Embryonic facial prominence (tissue), 1 donor: ENCODE results near the gene CYP4A11.
"Not testable (repeated sequence)": the region's sequence is repeated elsewhere in the genome, so short reads cannot be mapped to it uniquely, and the experiment has no call there.

ENCODE experiments used
- DNase-seq: peaks from one replicate; pipeline ENCODE4 v3.0.0-alpha.2; 2016; ENCODE audit errors: extremely low spot score

The CYP4A11 gene, protein sequence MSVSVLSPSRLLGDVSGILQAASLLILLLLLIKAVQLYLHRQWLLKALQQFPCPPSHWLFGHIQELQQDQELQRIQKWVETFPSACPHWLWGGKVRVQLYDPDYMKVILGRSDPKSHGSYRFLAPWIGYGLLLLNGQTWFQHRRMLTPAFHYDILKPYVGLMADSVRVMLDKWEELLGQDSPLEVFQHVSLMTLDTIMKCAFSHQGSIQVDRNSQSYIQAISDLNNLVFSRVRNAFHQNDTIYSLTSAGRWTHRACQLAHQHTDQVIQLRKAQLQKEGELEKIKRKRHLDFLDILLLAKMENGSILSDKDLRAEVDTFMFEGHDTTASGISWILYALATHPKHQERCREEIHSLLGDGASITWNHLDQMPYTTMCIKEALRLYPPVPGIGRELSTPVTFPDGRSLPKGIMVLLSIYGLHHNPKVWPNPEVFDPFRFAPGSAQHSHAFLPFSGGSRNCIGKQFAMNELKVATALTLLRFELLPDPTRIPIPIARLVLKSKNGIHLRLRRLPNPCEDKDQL

DNA sequence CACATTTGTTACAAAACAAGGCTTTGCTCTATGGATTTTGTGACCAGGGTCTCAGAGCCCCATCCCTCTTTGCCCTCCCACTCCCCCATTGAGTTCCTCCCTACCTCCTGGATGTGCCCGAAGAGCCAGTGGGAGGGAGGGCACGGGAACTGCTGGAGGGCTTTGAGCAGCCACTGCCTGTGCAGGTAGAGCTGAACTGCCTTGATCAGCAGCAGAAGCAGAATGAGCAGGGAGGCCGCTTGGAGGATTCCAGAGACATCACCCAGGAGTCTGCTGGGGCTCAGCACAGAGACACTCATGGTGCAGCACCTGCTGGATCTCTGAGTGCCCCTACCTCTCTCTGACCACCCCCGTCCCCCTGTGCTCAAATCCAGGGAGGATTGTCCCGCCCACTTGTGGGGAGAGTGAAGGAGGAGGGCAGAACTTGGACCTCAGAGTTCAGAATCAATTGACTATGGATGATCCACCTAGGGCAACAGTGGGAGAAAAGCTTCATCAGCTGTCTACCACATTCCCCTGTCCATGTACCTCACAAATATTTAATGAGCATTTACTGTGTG is at the start of gene CYP4A11:
Gene CYP4A11 (minus strand): TSS at position 342 of the 560 bp plus-strand sequence. CDS start 43 bp downstream, at position 299.
- no peak for DNase-seq

DNA sequence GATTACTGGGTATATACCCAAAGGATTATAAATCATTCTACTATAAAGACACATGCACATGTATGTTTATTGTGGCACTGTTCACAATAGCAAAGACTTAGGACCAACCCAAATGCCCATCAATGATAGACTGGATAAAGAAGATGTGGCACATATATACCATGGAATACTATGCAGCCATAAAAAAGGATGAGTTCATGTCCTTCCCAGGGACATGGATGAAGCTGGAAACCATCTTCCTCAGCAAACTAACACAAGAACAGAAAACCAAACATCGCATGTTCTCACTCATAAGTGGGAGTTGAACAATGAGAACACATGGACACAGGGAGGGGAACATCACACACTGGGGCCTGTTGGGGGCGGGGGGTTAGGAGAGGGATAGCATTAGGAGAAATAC is 49.3 kb upstream of the CYP4A11 start:
- not testable (repeated sequence) for DNase-seq

DNA sequence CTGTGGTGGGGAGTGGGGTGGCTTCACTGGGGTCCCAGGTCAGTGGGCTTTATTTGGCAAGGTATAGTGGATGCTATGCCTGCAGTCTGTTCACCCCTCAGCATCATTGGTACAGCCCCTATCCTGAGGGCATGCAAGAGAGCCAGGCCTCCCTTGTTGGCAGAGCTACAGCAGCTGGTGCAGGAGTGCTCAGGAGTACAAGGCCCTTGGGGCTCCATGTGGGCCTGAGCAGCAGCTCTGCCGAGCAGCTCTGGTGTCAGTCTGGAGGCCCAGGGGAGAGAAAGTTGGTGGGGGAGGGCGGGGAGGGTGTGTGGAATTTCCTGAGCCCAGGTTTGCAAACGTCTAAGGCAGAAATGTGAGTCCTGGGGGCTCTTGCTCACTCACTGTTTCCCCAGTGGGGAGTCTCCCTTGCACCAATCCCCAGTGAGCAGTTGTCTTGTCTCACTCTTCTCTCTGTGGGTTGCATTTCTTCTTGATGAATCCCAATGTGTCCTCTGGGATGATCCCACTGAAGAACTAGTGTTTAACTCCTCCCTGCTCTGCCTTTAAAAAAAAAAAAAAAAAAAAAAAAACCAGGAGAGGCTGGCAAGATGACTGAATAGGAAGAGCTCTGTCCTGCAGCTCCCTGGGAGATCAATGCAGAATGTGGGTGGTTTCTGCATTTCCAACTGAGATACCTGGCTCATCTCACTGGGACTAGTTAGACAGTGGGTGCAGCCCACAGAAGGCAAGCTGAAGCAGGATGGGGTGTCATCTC is 42.7 kb upstream of the CYP4A11 start:
- DNase-seq = no peak

DNA sequence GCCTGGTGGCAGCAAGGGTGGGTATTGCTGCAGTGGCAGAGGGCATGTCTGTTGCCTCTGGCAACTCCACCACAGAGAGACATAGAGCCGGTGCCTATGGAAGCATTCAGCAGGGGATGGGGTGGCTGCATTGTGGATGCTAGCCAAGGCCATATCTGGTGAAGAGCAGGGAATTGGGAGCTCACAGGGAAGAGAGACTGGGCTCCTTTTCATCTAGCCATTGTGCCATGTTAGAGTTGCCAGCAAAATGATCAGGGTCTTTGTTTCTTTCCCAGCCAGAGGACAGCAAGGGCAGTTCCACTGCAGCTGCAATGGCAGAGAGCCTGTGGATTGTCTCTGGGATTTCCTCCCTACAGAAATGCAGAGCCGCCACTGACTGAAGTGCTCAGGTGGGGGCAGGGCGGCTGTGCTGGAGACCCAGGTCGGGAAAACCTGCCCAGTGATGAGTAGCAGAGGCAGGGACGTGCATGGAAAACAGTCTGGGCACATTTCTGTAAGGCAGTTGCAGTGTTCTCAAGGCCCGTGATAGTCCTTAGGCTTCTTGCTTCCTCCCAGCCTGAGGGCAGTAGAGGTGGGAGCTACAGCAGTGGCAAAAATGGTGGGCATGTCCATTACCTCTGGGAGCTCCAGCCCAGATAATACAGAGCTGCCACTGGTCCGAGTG is 42.0 kb upstream of the CYP4A11 start:
- DNase-seq = no peak

DNA sequence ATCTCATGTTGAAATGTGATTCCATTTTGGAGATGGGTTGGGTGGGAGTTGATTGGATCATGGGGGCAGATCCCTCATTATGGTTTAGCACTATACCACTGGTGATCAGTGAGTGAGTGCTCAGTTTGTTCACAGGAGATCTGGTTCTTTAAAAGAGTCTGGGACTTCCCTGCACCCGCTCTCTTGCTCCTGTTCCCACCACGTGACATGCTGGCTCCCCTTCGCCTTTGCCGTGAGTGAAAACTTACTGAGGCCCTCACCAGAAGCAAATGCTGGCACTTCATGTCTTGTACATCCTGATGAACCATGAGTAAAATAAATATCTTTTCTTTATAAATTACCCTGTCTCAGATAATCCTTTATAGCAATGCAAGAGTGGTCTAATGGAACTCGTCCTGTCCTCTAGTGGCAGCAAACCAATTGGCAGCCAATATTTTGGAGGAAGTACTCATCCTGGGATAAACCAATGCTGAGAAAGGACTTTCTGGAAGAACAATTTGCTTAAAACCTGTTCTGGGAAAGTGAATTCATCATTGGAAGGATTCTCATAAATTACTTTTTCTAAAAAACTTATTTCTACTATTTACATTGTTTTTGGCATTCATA is 27.8 kb upstream of the CYP4A11 start:
- no peak for DNase-seq

DNA sequence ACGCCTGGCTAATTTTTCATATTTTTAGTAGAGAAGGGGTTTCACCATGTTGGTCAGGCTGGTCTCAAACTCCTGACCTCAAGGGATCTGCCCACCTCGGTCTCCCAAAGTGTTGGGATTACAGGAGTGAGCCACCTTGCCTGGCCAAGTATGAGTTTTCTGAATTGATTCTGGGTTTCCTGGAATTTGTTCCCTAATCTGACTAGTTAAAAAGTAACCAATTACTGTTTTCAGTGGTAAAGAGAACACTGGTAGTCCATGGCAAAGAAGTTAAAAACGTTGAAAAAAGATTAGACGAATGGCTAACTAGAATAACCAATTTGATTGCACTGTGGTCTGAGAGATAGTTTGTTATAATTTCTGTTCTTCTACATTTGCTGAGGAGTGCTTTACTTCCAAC is 21.0 kb upstream of the CYP4A11 start:
- DNase-seq = not testable (repeated sequence)

DNA sequence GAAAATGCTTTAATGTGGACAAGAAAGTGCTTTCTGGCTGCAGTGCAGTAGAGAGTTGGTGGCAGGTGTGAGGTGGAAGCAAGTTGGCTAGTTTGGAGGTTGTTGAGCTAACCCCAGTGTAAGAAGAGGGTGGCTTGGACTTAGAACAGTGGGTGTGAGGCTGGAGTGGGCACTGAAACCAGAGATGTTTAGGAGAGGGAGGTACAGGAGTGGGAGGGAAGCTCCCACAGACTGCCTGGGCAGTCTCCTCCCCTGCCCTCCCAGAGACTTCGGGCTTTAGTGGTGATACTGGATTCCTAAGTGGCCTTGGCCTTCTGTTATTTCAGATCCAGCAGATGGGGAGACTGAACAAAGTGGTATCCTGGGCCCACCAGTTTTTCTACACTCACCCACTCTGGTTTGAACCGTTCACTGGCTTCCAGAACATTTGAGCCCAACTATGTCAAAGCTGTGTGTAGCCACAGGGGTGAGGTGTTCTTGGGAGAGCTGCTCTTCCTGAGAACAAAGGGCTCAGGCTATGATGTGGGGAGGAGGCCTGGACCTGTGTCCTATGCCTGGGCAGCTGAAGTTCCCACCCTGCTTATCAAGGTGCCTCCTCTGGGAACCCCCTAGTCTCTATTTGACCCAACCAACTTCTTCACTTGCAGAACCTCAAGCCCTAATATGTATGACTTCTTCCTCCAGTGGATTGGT is 19.9 kb upstream of the CYP4A11 start:
- no peak for DNase-seq

DNA sequence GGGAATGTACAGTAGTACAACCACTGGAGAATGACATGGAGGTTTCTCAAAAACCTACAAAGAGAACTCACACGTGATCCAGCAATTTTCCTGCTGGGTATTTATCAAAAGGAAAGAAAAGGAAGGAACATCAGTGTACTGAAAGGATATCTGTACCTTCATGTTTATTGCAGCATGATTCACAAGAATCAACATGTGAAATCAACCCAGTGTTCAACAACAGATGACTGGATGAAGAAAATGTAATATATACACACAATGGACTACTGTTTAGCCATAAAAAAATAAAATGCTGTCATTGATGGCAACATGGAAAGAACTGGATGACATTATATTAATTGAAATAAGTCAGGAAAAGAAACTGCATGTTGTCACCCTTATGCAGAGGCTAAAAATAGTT is 19.0 kb upstream of the CYP4A11 start:
- no peak for DNase-seq

DNA sequence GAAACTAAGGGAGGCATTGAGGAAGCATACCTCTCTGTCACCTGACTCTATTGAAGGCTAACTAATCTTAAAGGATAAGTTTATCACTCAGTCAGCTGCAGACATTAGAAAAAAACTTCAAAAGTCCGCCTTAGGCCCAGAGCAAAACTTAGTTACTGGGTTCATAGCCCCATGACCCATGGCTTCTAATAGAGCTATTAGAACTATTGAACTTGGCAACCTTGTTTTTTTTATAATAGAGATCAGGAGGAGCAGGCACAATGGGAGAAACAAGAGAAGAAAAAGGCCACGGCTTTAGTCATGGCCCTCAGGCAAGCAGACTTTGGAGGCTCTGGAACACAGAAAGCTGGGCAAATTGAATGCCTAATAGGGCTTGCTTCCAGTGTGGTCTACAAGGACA is 13.8 kb upstream of the CYP4A11 start:
- DNase-seq = not testable (repeated sequence)

DNA sequence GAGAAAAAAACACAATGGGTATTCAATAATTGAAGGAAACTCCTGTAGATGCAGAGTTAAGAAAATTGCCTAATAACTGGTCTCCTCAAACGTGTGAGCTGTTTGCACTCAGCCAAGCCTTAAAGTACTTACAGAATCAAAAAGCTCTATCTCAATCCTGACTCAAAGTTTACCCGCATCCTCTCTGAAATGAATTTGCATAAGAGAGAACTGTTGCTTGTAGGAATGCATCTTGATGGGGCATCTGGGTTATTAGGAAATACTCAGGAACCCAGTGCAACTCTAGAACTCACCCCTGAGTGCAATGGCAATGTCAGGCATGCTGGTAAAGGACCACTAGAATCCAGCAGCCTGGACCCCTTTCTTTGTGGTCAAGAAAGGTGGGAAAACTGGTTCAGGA is 12.6 kb upstream of the CYP4A11 start:
- DNase-seq = not testable (repeated sequence)

DNA sequence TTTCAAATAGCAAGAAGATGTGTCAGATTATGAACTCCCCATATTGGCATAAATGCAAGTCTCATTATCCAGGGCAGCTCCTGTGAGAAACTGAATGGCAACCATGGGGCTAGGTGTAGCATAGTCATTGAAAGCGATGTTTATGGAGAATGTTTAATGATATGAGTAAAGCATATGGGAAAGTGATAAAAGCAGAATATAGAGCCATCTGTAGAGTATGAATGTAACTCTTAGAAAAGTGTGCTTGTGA is 8.1 kb upstream of the CYP4A11 start:
- DNase-seq = not testable (repeated sequence)

DNA sequence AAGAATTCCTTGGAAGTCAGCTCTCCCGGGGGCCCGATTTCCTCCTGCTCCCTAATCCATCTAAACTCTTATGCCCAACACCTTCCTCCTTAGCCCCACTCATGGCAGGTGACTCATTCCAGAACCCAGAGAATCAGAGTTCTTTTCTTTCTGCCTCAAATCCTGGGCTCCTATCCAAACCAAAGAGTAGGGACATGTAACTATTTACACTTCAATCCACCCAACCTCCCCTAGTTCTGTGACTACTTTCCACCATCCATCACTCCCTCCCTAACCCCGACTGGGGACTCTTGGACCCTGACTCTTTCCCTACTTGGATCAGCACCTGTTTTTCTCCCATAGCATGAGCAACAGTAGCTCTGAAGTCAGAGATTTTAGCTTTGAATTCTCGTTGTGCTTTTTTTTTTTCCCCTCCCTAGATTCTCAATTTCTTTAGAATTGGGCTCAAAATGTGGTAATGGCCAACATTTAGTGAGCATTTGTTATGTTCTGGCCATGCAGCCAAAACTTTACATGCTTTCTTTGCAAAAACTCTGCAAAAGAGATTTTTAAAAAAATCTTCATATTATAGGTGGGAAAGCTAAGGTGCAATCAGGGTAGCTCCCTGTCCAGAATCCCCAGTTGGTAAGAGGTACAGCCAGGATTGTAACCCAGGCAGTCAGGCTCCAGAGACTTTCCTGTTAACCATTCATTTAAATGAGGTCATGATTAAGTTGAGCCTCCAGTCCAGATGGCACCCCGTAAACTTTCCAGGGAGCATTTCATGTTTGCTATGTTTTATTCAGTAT is 7.5 kb upstream of the CYP4A11 start:
- DNase-seq = no peak

DNA sequence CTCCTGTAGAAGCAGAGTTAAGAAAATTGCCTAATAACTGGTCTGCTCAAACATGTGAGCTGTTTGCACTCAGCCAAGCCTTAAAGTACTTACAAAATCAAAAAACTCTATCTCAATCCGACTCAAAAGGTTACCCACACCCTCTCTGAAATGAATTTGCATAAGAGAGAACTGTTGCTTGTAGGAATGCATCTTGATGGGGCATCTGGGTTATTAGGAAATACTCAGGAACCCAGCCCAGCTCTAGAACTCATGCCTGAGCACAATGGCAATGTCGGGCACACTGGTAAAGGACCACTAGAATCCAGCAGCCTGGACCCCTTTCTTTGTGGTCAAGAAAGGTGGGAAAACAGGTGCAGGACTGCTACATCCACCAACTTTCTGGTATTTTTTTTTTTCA is 6.4 kb upstream of the CYP4A11 start:
- DNase-seq = not testable (repeated sequence)

DNA sequence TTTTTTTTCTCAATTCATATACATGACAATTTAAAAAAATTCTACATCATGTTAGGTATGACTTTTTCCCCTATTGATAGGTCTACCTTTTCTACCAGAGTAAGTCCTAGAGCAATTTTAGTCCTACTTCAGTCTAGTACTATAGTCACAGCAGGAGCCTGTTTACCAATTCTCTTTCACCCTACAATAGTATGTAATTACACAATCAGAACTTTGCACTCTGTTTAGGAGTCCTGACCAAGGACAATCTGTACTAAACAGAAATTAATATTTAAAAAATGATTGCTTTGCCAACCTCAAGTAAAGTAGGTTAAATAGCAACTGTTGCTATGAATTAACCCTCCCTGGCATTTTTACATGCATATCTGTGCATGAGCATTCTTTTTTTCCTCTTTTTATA is 810 bp upstream of the CYP4A11 start:
- no peak for DNase-seq

DNA sequence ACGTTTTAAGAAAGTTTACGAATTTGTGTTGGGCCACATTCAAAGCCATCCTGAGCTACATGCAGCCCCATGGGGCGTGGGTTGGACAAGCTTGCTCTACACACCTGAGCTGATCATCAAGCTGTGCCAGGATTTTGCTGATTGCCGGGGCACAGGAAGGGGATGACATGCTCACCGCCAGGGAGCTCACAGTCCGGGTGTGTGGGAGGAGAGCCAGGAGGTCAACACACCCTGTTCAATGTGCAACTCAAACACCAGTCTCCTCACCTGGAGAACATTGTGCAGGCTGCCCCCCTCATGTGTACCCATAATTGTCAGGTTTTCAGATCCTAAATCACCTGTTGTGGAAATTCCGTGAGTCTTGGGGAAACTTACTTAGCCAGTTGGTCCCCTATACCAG is 969 bp downstream of the CYP4A11 start:
- DNase-seq = no peak

DNA sequence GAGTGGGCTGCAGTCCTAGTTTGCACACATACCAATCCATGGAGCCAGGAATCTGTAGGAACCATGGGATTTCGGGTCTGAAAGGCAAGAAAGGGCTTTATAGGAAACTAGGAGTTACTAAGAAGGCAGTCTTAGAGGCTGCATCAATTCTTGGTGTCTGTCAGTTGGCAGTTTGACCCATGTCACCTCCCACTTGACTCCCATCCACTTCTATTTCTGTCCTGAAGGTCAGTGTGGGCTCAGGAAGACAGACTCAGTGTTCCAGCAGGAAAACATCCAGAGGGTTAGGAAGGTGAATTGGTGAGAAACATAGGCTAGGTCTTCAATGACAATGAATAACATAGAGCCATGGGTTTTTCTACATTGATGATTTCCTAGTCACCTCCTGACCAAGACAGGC is 4.0 kb downstream of the CYP4A11 start:
- DNase-seq = no peak

DNA sequence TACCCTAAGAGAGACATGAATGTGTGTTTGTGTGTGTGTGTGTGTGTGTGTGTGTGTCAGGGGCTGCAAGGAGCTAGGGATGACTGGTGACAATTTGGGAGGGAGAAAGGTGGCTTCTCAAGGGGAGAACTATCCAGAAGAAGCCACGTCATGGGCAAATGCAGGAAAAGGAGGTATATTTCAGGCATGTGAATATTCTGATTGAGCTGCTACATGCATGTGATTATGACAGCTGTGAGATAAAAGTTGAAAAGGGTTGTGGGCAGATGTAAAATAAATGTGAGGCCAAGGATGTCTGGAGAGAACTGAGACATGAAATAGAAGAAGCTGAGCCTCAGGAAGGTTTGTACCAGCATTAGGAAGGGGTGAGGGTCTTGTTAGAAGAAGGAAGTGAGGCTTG is 4.5 kb downstream of the CYP4A11 start:
- no peak for DNase-seq

DNA sequence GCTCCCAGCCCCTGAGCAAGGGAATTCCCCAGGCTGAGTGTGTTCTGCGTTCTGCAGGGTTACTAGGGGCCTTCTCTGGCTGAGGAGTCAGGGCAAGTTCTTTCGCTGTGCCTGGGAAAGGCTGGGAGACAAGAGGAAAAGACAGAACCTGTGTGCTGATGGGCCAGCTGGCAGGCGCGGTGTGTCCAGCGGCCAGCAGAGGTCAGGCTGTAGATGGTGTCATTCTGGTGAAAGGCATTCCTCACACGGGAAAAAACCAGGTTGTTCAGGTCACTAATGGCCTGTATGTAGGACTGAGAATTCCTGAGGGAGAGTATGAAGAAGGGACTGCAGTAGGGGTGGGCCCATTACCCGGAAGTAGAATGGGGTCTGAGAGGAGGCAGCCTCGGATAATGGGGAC is 6.4 kb downstream of the CYP4A11 start:
- not testable (repeated sequence) for DNase-seq

DNA sequence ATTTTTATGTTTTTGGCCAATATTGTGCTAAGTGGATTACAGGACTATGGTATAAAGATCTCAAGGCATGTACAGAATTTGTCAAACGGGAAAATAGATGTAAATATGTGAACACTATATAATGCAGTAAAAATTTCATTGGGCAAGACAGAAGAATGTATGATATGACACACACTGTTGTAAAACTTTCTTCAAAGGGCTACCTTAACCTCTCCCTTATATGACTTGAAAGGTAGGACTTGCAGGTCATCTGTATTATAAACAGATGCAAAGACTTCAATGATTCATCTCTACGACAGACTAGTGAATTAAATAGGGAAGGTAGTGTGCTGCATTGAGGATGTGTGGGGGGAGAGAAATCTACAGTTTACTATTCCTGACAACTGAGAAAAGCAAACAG is 9.3 kb downstream of the CYP4A11 start:
- not testable (repeated sequence) for DNase-seq

DNA sequence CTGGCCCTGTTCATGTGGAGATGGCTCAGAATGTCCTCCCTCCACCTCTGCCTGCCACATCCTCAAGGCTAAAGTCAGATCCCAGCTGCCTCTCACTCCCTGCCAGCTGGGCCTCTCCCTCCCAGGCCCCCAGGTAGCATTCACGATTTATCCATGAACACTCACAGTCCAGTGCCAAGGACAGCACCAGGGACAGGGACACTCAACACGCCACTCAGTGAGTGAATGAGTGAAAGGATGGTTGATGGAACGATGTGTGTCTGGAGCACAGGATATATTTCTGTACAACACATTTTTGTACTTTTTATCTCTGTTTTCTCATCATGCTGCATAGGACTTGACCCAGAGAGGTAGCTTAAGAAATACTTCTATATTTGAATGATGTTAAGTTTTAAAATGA is 10.1 kb downstream of the CYP4A11 start:
- no peak for DNase-seq
